Neural cell (in vitro differentiated cells): Measurements from ENCODE around the gene ATF6B. TPM values are rescaled to one million over a fixed set of nuclear protein-coding genes. Genes with fewer than 3 reads are reported as not detected.

ENCODE experiments used
- H2AFZ ChIP-seq: fragments of 200-600, 300-800 bp; sonication (generic), shearing (Covaris generic); 2 replicates; pipeline ENCODE4 v1.6.0; 2014; ENCODE audit warnings: low read depth, mild to moderate bottlenecking, antibody characterized with exemption, low read length, moderate library complexity
- H3F3A ChIP-seq: fragments of 200-600 bp; shearing (Covaris generic); 2 replicates; pipeline ENCODE4 v1.6.1; 2016; ENCODE audit warnings: mild to moderate bottlenecking, moderate library complexity, mixed read lengths, antibody characterized with exemption, low read length; ENCODE audit not compliant: insufficient read depth, poor library complexity, severe bottlenecking
- H3K27ac ChIP-seq: fragments of 200-600, 300-800 bp; sonication (generic), shearing (Covaris generic); 2 replicates; pipeline ENCODE4 v1.5.1; 2014; ENCODE audit warnings: mild to moderate bottlenecking, low read length, moderate library complexity
- H3K27me3 ChIP-seq: fragments of 300-800, 200-600 bp; sonication (generic), shearing (Covaris generic); 2 replicates; pipeline ENCODE4 v1.6.0; 2014; ENCODE audit warnings: mild to moderate bottlenecking, low read depth, low read length, moderate library complexity; ENCODE audit not compliant: insufficient read depth
- H3K36me3 ChIP-seq: fragments of 300-800, 200-600 bp; sonication (generic), shearing (Covaris generic); 2 replicates; pipeline ENCODE4 v1.5.1; 2014; ENCODE audit warnings: mild to moderate bottlenecking, antibody characterized with exemption, low read length, moderate library complexity; ENCODE audit not compliant: insufficient read depth
- H3K4me2 ChIP-seq: fragments of 300-800, 200-600 bp; sonication (generic), shearing (Covaris generic); 2 replicates; pipeline ENCODE4 v1.6.0; 2014; ENCODE audit warnings: mild to moderate bottlenecking, low read length
- H3K4me3 ChIP-seq: fragments of 300-800, 200-600 bp; sonication (generic), shearing (Covaris generic); 2 replicates; pipeline ENCODE4 v1.5.1; 2014; ENCODE audit warnings: mild to moderate bottlenecking, low read length, moderate library complexity
- H3K79me2 ChIP-seq: fragments of 200-600 bp; shearing (Covaris generic); replicated peaks from 2 replicates; pipeline ENCODE4 v1.6.0; 2014; ENCODE audit warnings: mild to moderate bottlenecking, low read length, moderate library complexity; ENCODE audit not compliant: insufficient read depth
- H3K9ac ChIP-seq: fragments of 300-800, 200-600 bp; sonication (generic), shearing (Covaris generic); 2 replicates; pipeline ENCODE4 v1.6.1; 2016; ENCODE audit warnings: mild to moderate bottlenecking, low read length, mixed read lengths
- H3K9me2 ChIP-seq: fragments of 200-600 bp; shearing (Covaris generic); 2 replicates; pipeline ENCODE4 v1.6.1; 2016; ENCODE audit warnings: mild to moderate bottlenecking, low read length, mixed read lengths; ENCODE audit not compliant: insufficient read depth
- H3K9me3 ChIP-seq: fragments of 200-600, 300-800 bp; sonication (generic), shearing (Covaris generic); 2 replicates; pipeline ENCODE4 v1.6.1; 2016; ENCODE audit warnings: mild to moderate bottlenecking, mixed run types, low read length, moderate library complexity, mixed read lengths
- H4K20me1 ChIP-seq: fragments of 200-600 bp; shearing (Covaris generic); 2 replicates; pipeline ENCODE4 v1.6.1; 2016; ENCODE audit warnings: mild to moderate bottlenecking, mixed run types; ENCODE audit not compliant: insufficient read depth
- CTCF ChIP-seq: fragments of 450-650 bp; IDR thresholded peaks from 2 replicates; pipeline ENCODE4 v1.5.1; 2014; ENCODE audit warnings: antibody characterized with exemption, mild to moderate bottlenecking, moderate library complexity; ENCODE audit not compliant: poor library complexity, severe bottlenecking
- EP300 ChIP-seq: fragments of 450-650 bp; conservative IDR thresholded peaks from 2 replicates; pipeline ENCODE4 v1.6.1; 2014; ENCODE audit warnings: antibody characterized with exemption, mild to moderate bottlenecking, moderate library complexity; ENCODE audit not compliant: poor library complexity, severe bottlenecking
- EZH2 ChIP-seq: fragments of 200-600, 300-800 bp; shearing (Covaris generic), sonication (generic); IDR thresholded peaks from 2 replicates; pipeline ENCODE4 v1.6.1; 2014; ENCODE audit warnings: antibody characterized with exemption, low read length, borderline replicate concordance, mild to moderate bottlenecking; ENCODE audit not compliant: insufficient read depth, poor library complexity, severe bottlenecking
- MXI1 ChIP-seq: fragments of 450-650 bp; conservative IDR thresholded peaks from 2 replicates; pipeline ENCODE4 v1.6.1; 2014; ENCODE audit warnings: antibody characterized with exemption, mild to moderate bottlenecking; ENCODE audit not compliant: poor library complexity, severe bottlenecking
- POLR2AphosphoS5 ChIP-seq: IDR thresholded peaks from 2 replicates; pipeline ENCODE4 v1.6.1; 2012
- RAD21 ChIP-seq: fragments of 450-650 bp; conservative IDR thresholded peaks from 2 replicates; pipeline ENCODE4 v1.6.1; 2014; ENCODE audit warnings: antibody characterized with exemption, mild to moderate bottlenecking, moderate library complexity
- REST ChIP-seq: IDR thresholded peaks from 2 replicates; pipeline ENCODE4 v1.6.1; 2012; ENCODE audit warnings: borderline replicate concordance
- SMC3 ChIP-seq: fragments of 450-650 bp; conservative IDR thresholded peaks from 2 replicates; pipeline ENCODE4 v1.6.1; 2014; ENCODE audit warnings: antibody characterized with exemption, mild to moderate bottlenecking, moderate library complexity; ENCODE audit not compliant: poor library complexity
- TAF1 ChIP-seq: IDR thresholded peaks from 2 replicates; pipeline ENCODE4 v1.6.1; 2012; ENCODE audit warnings: low read depth
- polyA plus RNA-seq: library from polyadenylated mRNA; depleted of rRNA; stranded (reverse); fragments of >200 nt; gene quantifications from 2 replicates; pipeline ENCODE4 v1.2.3, GENCODE V29; 2014

The ATF6B gene
- polyA plus RNA-seq, 1 donor from 2014 or later: 44.3 TPM

DNA sequence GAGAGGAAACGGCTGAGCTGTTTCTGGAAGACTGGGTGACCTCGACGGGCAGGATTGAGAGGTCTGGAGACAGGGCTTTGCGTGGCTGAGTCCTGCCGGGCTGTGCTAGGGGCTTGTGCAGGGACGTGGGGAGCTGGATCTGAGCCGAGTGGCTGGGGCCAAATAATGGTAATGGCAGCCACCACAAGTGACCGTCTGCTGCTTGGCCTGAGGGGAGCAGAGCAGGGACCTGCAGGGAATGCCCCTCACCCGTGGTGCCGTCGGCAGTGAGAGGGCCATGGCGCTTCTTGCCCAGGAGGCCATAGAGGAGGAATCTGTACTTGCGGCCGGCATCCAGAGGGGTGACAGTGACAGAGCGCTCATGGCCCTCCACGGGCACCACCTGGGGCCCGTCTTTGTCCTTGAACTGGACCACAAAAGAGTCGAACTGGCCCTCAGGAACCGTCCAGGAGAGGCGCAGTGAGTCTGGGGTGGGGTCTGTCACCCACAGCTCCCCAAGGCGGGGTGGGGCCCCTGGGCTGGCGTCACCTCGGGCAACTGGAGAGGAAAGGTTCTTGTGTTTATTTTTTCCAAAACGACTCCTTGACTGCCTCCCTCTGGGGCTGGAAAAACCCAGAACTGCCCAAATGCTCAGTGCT lies 58.0 kb downstream of the ATF6B start:
- Histone ChIP-seq H3K9ac (no peak overlapping the region), H3K27me3 (no peaks in the 10 kb centered on the region), H3K4me2 (no peak overlapping the region), H3K9me3 (no peaks in the 10 kb centered on the region), H3K4me3 (no peak overlapping the region), H3K9me2 (no peaks in the 10 kb centered on the region), H4K20me1 (no peaks in the 10 kb centered on the region), H3F3A (no peaks in the 10 kb centered on the region), H3K36me3 (no peaks in the 10 kb centered on the region), H3K79me2 (no peaks in the 10 kb centered on the region), H3K27ac (no peak overlapping the region), H2AFZ (no peak overlapping the region)
- TF ChIP-seq RAD21 (no peak), REST (no peak), MXI1 (no peak), SMC3 (no peak), TAF1 (no peak), POLR2AphosphoS5 (no peak), CTCF (no peak), EP300 (no peak), EZH2 (no peak)

GRCh38 chr6:32069460-32069859 lies 58.6 kb downstream of the ATF6B start:
- no peak overlapping the region for H3K9ac ChIP-seq
- no peak overlapping the region for H3K27ac ChIP-seq
- no peaks in the 10 kb centered on the region for H3F3A ChIP-seq
- no peaks in the 10 kb centered on the region for H3K36me3 ChIP-seq
- H3K4me3 ChIP-seq: no peak overlapping the region
- no peaks in the 10 kb centered on the region for H3K79me2 ChIP-seq
- H2AFZ ChIP-seq: no peak overlapping the region
- H3K27me3 ChIP-seq: no peaks in the 10 kb centered on the region
- no peaks in the 10 kb centered on the region for H3K9me3 ChIP-seq
- no peaks in the 10 kb centered on the region for H3K9me2 ChIP-seq
- TF ChIP-seq CTCF (no peak), RAD21 (no peak), EZH2 (no peak), SMC3 (no peak), TAF1 (no peak), EP300 (no peak), MXI1 (no peak), POLR2AphosphoS5 (no peak), REST (no peak)
- no peaks in the 10 kb centered on the region for H4K20me1 ChIP-seq
- H3K4me2 ChIP-seq: no peak overlapping the region
